GM19351 (cell line): ENCODE results near the gene IL9R.
"Not testable (repeated sequence)": the region's sequence is repeated elsewhere in the genome, so short reads cannot be mapped to it uniquely, and the experiment has no call there.

Experiments used
- ATAC-seq: cut with Tn5 transposase; IDR thresholded peaks from one replicate; pipeline ENCODE4 v1.9.1; 2021; ENCODE audit warnings: mild to moderate bottlenecking, moderate library complexity; ENCODE audit not compliant: unreplicated experiment

The IL9R gene

GRCh38 chrX:156028653-156029237 is 31.2 kb downstream of the IL9R start:
- not testable (repeated sequence) for ATAC-seq

- ATAC-seq, result not testable (repeated sequence)
Measured at GRCh38 chrX:156029296-156029695, 31.8 kb downstream of the IL9R start.

GRCh38 chrX:156029707-156030442 is 32.4 kb downstream of the IL9R start:
- ATAC-seq, result not testable (repeated sequence)

- not testable (repeated sequence) for ATAC-seq
Measured at GRCh38 chrX:156030474-156030873, 33.0 kb downstream of the IL9R start.
